Measurements from ENCODE around the gene TAF11. TPM values are rescaled to one million over a fixed set of nuclear protein-coding genes. Genes with fewer than 3 reads are reported as not detected.
A peak's percentile ranks its signal among the peaks of the same experiment; 100 is the strongest.

Gene TAF11
- total and polyA plus RNA-seq, 4 donors = 7.3 to 16.0 (median 12.1) TPM

DNA sequence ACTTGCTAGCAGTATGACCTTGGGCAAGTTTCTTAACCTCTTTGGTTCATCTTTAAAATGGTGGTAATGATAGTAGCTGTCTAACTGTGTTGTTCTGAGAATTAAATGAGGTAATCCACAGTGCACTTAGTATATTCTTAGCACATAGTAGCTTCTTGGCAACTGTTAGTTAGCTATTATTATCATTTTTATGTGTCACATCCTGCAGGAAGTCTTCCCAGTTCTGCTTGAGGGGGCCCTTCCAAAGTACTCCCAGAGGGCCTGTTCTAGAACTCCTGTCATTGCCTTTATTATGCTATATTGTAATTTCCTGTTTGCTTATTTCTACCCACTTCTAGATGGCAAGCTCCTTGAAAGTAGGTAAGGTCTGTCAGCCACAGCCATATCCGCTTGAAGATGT, 31.8 kb upstream of the TAF11 start:
- 97% methylated on average over 1 of the region's 1 CpG for WGBS
- H3K27ac ChIP-seq (ENCODE audit: low read depth in 1 of 2, low read length in 2 of 2) = no peak overlapping the region

DNA sequence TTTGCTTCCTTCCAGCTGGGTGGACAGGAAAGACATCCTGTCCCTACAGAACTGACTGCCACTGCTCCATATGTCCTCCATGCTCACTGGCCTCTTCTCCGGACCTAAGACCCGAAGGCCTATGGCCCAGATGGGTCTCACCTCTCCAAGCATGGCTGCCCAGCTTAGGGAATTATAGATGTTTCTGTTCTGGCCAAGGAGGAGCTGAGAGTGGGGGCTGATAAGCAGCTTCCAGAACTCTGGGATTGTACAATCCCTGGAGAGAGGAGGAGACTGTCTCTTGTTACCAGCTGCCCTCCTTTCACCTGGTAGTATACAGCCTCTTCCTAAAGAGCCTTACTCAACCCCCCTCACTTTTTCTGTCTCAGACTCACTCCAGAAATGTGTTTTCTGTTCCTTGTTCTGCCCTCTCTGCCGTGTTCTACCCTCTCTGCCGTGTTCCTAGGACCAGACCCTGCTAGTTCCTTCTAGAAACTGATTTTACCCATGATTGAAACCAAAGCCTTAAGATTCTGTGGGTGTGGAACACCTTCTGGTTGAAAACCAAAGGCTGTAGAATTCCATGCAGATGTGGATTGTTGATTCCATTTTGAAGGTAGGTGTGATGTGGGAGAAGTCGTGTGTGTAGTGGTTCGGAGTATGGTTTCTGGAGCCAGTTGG, 29.9 kb upstream of the TAF11 start:
- no peaks in the 10 kb centered on the region for H3K4me1 ChIP-seq (ENCODE audit: control insufficient read depth in 4 of 4, insufficient read depth in 4 of 4, low read length in 3 of 4)
- TF ChIP-seq JUND (IDR thresholded peaks at IDR 0.05) = no peak
- TF ChIP-seq GABPA (IDR thresholded peaks at IDR 0.05 in 1 of 2, conservative IDR thresholded peaks at IDR 0.05 in 1 of 2) = no peak
- TF ChIP-seq FOXA1 (IDR thresholded peaks at IDR 0.05) = no peak
- TF ChIP-seq, protein P1, sequence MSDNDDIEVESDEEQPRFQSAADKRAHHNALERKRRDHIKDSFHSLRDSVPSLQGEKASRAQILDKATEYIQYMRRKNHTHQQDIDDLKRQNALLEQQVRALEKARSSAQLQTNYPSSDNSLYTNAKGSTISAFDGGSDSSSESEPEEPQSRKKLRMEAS (IDR thresholded peaks at IDR 0.05) = no peak
- no peak for TF ChIP-seq TAF1 (conservative IDR thresholded peaks at IDR 0.05)
- no peak for DNase-seq (ENCODE audit: low spot score)
- H3K9me3 ChIP-seq (ENCODE audit: control insufficient read depth in 4 of 4, low read length in 3 of 4) = no peaks in the 10 kb centered on the region
- H3K27me3 ChIP-seq (ENCODE audit: control insufficient read depth in 4 of 4, insufficient read depth in 4 of 4, low read length in 3 of 4) = no peaks in the 10 kb centered on the region
- H3K36me3 ChIP-seq (ENCODE audit: control insufficient read depth in 4 of 4, insufficient read depth in 3 of 4, low read depth in 1 of 4, low read length in 3 of 4) = no peaks in the 10 kb centered on the region
- H3K4me3 ChIP-seq (ENCODE audit: low read depth in 1 of 3, low read length in 3 of 3) = no peak overlapping the region
- H3K27ac ChIP-seq (ENCODE audit: low read depth in 1 of 2, low read length in 2 of 2) = no peak overlapping the region
- 92% methylated on average over 6 of the region's 6 CpGs for WGBS
- H3K9ac ChIP-seq (ENCODE audit: low read depth in 1 of 2, low read length in 2 of 2) = no peak overlapping the region

More for the DNA sequence above, 31.8 kb upstream of the TAF11 start:
- Histone ChIP-seq H3K4me3 (ENCODE audit: low read depth in 1 of 3, low read length in 3 of 3) (no peak overlapping the region), H3K27me3 (ENCODE audit: control insufficient read depth in 4 of 4, insufficient read depth in 4 of 4, low read length in 3 of 4) (no peaks in the 10 kb centered on the region), H3K9me3 (ENCODE audit: control insufficient read depth in 4 of 4, low read length in 3 of 4) (no peaks in the 10 kb centered on the region), H3K9ac (ENCODE audit: low read depth in 1 of 2, low read length in 2 of 2) (no peak overlapping the region), H3K36me3 (ENCODE audit: control insufficient read depth in 4 of 4, insufficient read depth in 3 of 4, low read depth in 1 of 4, low read length in 3 of 4) (no peaks in the 10 kb centered on the region), H3K4me1 (ENCODE audit: control insufficient read depth in 4 of 4, insufficient read depth in 4 of 4, low read length in 3 of 4) (peaks cover 0 to 2% (median 0%) of the 10 kb centered on the region in 4 donors)
- TF ChIP-seq, protein P2, sequence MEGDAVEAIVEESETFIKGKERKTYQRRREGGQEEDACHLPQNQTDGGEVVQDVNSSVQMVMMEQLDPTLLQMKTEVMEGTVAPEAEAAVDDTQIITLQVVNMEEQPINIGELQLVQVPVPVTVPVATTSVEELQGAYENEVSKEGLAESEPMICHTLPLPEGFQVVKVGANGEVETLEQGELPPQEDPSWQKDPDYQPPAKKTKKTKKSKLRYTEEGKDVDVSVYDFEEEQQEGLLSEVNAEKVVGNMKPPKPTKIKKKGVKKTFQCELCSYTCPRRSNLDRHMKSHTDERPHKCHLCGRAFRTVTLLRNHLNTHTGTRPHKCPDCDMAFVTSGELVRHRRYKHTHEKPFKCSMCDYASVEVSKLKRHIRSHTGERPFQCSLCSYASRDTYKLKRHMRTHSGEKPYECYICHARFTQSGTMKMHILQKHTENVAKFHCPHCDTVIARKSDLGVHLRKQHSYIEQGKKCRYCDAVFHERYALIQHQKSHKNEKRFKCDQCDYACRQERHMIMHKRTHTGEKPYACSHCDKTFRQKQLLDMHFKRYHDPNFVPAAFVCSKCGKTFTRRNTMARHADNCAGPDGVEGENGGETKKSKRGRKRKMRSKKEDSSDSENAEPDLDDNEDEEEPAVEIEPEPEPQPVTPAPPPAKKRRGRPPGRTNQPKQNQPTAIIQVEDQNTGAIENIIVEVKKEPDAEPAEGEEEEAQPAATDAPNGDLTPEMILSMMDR (IDR thresholded peaks at IDR 0.05; ENCODE audit: low read depth, low read length, missing input control) = no peak
- TF ChIP-seq TAF1 (conservative IDR thresholded peaks at IDR 0.05) (no peak), HNF4G (IDR thresholded peaks at IDR 0.05) (no peak), FOXA1 (IDR thresholded peaks at IDR 0.05) (no peak), EGR1 (IDR thresholded peaks at IDR 0.05; ENCODE audit: low read depth in 2 of 2) (no peak), JUND (IDR thresholded peaks at IDR 0.05) (no peak), YY1 (IDR thresholded peaks at IDR 0.05) (no peak), GABPA (IDR thresholded peaks at IDR 0.05 in 1 of 2, conservative IDR thresholded peaks at IDR 0.05 in 1 of 2) (no peak), SP1 (IDR thresholded peaks at IDR 0.05) (no peak)
- TF ChIP-seq, protein P1 (IDR thresholded peaks at IDR 0.05) = no peak
- no peak for DNase-seq (ENCODE audit: low spot score)

DNA sequence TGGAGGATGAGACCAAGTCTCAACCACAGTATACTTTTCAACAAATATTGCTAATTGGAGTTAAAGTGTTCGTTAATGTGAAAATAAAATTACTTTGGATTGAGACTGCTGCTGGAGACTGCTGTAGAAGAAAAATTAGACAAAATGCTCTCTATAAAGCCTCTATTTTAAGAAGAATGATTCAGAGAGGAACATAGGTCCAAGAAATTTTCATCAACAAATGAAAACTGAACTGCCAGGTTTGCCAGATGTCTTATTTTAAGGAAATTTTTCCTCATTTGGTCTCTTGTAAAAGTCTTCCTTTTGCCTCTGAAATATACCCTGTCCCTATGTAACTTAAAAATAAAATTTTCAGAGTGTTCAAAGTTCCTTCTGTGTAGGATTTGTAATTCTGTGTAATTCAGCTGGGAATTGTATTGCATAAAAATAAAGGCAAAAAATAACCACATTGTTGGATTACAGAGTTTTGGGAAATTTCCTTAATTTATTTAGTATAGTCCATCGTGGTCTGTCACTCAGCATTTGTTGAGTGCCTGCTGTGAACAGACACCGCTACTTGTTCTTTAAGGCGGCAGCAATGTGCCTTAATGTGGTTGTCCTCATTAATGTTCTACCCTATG, 28.6 kb upstream of the TAF11 start:
- TF ChIP-seq, protein P1 (IDR thresholded peaks at IDR 0.05) = no peak
- no peak for TF ChIP-seq NR2F2 (IDR thresholded peaks at IDR 0.05)
- no peak for TF ChIP-seq YY1 (IDR thresholded peaks at IDR 0.05)
- TF ChIP-seq, protein P3, sequence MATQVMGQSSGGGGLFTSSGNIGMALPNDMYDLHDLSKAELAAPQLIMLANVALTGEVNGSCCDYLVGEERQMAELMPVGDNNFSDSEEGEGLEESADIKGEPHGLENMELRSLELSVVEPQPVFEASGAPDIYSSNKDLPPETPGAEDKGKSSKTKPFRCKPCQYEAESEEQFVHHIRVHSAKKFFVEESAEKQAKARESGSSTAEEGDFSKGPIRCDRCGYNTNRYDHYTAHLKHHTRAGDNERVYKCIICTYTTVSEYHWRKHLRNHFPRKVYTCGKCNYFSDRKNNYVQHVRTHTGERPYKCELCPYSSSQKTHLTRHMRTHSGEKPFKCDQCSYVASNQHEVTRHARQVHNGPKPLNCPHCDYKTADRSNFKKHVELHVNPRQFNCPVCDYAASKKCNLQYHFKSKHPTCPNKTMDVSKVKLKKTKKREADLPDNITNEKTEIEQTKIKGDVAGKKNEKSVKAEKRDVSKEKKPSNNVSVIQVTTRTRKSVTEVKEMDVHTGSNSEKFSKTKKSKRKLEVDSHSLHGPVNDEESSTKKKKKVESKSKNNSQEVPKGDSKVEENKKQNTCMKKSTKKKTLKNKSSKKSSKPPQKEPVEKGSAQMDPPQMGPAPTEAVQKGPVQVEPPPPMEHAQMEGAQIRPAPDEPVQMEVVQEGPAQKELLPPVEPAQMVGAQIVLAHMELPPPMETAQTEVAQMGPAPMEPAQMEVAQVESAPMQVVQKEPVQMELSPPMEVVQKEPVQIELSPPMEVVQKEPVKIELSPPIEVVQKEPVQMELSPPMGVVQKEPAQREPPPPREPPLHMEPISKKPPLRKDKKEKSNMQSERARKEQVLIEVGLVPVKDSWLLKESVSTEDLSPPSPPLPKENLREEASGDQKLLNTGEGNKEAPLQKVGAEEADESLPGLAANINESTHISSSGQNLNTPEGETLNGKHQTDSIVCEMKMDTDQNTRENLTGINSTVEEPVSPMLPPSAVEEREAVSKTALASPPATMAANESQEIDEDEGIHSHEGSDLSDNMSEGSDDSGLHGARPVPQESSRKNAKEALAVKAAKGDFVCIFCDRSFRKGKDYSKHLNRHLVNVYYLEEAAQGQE (IDR thresholded peaks at IDR 0.05) = no peak
- TF ChIP-seq, protein P2 (IDR thresholded peaks at IDR 0.05; ENCODE audit: low read depth, low read length, missing input control) = no peak
- no peak for TF ChIP-seq EGR1 (IDR thresholded peaks at IDR 0.05; ENCODE audit: low read depth in 2 of 2)
- TF ChIP-seq HNF4G (IDR thresholded peaks at IDR 0.05) = no peak
- DNase-seq (ENCODE audit: low spot score) = no peak
- Histone ChIP-seq H3K9me3 (ENCODE audit: control insufficient read depth in 4 of 4, low read length in 3 of 4) (no peaks in the 10 kb centered on the region), H3K4me3 (ENCODE audit: low read depth in 1 of 3, low read length in 3 of 3) (no peak overlapping the region), H3K36me3 (ENCODE audit: control insufficient read depth in 4 of 4, insufficient read depth in 3 of 4, low read depth in 1 of 4, low read length in 3 of 4) (no peaks in the 10 kb centered on the region), H3K27me3 (ENCODE audit: control insufficient read depth in 4 of 4, insufficient read depth in 4 of 4, low read length in 3 of 4) (no peaks in the 10 kb centered on the region), H3K9ac (ENCODE audit: low read depth in 1 of 2, low read length in 2 of 2) (no peak overlapping the region), H3K27ac (ENCODE audit: low read depth in 1 of 2, low read length in 2 of 2) (peak overlapping the region in 1 of 2 donors; percentile 23), H3K4me1 (ENCODE audit: control insufficient read depth in 4 of 4, insufficient read depth in 4 of 4, low read length in 3 of 4) (no peaks in the 10 kb centered on the region)
- WGBS = 93% methylated on average over 4 of the region's 4 CpGs

Measured in liver (tissue), 9 donors.